Skeletal muscle satellite cell (primary cell): ENCODE data around the gene UBTD1.

Source experiments
- H3K27me3 ChIP-seq: 2 replicates; pipeline ENCODE4 v1.7.0; 2013; ENCODE audit warnings: low read length; ENCODE audit not compliant: control insufficient read depth, insufficient read depth
- H3K36me3 ChIP-seq: 2 replicates; pipeline ENCODE4 v1.7.0; 2013; ENCODE audit warnings: mild to moderate bottlenecking, control low read depth, low read length; ENCODE audit not compliant: insufficient read depth
- H3K4me1 ChIP-seq: 2 replicates; pipeline ENCODE4 v1.7.0; 2013; ENCODE audit warnings: low read length; ENCODE audit not compliant: control insufficient read depth, insufficient read depth
- H3K4me2 ChIP-seq: 2 replicates; pipeline ENCODE4 v1.7.0; 2013; ENCODE audit warnings: mild to moderate bottlenecking, low read length
- H3K4me3 ChIP-seq: 2 replicates; pipeline ENCODE4 v1.7.0; 2013; ENCODE audit warnings: low read length
- H3K9ac ChIP-seq: 2 replicates; pipeline ENCODE4 v1.7.0; 2013; ENCODE audit warnings: mild to moderate bottlenecking, low read depth, low read length, moderate library complexity
- H3K9me3 ChIP-seq: replicated peaks from 2 replicates; pipeline ENCODE4 v1.7.0; 2013; ENCODE audit warnings: mild to moderate bottlenecking, control low read depth, low read length

The UBTD1 gene

DNA sequence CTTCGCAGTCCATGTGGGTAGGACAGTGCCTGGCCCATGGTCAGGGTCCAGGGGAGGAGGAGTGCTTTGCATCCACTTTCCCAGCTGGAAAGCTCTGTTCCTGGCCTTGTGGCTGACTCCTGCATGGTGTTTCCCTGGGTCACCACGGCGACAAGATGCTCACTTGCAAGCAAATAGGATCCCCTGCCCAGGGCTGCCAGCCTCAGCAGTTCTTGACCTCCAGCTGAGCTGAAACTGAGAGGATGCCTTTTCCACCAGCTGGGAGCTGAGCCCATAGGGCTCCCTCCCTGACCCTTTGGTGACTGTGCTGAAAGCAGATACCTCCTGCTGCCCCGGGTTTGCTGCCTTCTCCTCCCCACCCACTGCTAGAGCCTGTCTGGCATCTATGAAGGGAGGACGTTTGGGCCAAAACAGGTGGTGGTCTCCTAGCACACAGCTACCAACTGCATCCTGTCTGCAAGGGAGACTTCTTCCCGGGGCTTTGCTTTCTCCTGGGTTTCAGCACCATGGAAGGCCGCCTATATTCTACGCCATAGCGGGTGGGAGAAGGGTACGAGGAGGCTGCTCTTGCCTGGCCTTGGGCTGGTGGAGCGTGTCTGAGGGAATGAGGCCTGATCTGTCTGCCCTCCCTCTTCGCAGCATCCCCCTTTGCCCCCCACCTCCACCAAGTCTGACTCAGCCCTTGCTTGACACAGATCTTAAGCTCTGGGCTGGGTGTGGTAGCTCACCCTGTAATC, 34.4 kb downstream of the UBTD1 start:
- Histone ChIP-seq H3K4me1 (peaks cover 23% of the 10 kb centered on the region), H3K4me3 (no peak overlapping the region), H3K9ac (no peak overlapping the region), H3K4me2 (peak overlapping the region; percentile 15), H3K36me3 (no peaks in the 10 kb centered on the region), H3K27me3 (no peaks in the 10 kb centered on the region), H3K9me3 (no peaks in the 10 kb centered on the region)

DNA sequence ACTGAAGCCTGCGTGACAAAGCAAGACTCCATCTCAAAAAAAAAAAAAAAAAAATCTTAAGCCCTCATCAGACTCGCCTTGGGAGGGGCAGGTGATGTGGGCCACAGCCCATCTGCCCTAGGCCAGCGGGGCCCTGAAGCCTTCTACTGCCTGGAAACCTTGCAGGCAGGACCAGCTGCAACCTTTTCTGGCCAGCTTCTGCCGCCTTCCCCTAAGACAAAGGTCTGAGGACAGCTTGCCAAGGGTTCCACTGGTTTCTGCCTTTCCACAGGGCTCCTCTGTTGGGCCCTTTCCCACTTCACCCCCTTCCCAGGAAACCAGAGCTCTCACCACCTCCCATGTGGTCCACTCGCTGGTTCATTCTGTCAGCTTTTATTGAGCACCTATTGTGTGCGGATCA, 35.2 kb downstream of the UBTD1 start:
- Histone ChIP-seq H3K4me1 (peaks cover 29% of the 10 kb centered on the region), H3K9me3 (no peaks in the 10 kb centered on the region), H3K4me3 (no peak overlapping the region), H3K4me2 (no peak overlapping the region), H3K36me3 (no peaks in the 10 kb centered on the region), H3K9ac (no peak overlapping the region), H3K27me3 (no peaks in the 10 kb centered on the region)

DNA sequence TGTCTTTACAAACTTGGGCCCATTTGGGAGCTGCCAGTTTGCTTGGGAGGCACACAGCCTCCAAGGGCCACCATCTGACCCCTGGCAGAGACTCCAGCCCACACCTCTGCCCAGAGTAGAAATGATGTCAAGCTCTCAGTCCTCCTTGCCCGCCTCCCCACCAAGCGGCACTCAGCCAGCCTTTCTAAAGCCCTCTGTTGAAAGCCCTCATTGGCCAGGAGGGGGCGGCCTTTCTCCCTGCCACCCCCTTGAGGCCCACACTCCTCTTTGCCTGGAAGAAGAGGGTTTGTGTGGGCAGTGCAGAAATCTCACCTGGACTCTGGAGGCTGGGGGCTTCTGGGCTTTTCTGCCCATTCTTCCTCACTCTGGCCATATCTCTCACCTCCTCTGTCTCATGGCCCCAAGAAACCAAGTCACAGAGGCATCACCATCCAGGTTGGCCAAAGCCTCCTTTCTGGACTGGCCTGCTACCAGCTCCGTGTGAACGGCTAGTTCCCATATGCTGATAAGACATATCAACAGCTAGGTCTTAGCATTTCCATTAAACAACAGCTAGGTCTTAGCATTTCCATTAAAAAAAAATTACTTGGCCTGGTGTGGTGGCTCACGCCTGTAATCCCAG, 36.1 kb downstream of the UBTD1 start:
- no peak overlapping the region for H3K4me3 ChIP-seq
- H3K9ac ChIP-seq: no peak overlapping the region
- no peak overlapping the region for H3K4me2 ChIP-seq
- H3K9me3 ChIP-seq: no peaks in the 10 kb centered on the region
- H3K36me3 ChIP-seq: no peaks in the 10 kb centered on the region
- H3K27me3 ChIP-seq: no peaks in the 10 kb centered on the region
- peaks cover 38% of the 10 kb centered on the region for H3K4me1 ChIP-seq

DNA sequence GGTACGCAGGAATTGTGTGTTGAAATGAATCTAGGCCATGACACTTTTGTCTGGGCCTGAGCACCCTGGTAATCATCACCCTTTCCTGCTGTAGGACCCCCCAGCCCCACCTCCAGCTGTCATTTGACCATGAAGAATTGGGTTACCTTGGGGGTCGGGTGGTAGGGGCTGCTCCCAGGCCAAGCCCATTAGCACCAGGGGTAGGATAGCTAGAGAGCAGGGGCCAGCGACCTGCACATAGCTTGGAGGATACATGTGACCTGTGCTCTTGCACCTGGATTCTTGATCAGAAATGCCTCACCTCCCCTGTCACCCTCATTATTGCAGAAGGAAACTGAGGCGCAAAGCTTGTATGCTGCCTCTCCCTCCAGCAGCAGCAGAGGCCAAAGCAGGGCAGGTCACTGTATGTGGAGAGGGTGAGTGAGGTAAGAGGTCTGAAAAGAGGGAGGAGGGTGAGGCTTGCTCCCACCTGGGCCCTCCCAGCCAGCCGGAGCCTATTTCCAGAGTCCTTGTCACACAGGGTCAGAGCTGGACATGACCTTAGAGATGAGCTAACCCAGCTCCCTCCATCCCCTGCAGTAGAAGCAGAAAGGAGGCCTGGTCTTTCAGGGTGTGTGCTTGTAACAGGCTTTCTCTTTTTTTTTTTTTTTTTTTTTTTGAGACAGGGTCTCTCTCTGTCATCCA, 38.6 kb downstream of the UBTD1 start:
- H3K4me1 ChIP-seq: peaks cover 54% of the 10 kb centered on the region
- no peaks in the 10 kb centered on the region for H3K27me3 ChIP-seq
- no peaks in the 10 kb centered on the region for H3K9me3 ChIP-seq
- no peak overlapping the region for H3K4me2 ChIP-seq
- H3K36me3 ChIP-seq: no peaks in the 10 kb centered on the region
- no peak overlapping the region for H3K4me3 ChIP-seq
- H3K9ac ChIP-seq: no peak overlapping the region

DNA sequence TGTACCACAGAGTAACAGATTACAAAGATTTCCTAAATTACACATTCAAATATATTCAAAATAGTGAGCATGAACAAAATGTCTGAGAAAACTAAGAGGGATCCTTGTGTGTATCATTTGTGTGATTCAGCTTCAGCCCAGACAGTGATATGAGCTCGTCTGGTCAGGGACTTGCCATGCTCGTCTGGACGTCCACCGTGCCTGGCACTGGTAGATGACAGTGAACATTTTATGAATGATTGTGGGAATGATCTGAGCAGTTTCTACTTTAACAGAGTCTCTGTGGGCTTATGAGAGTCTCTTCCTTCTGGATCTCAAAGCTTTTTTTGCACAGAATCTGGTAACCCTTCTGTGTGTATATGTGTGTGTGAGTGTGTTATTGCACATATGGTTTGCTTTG, 39.7 kb downstream of the UBTD1 start:
- no peaks in the 10 kb centered on the region for H3K27me3 ChIP-seq
- H3K4me3 ChIP-seq: no peak overlapping the region
- H3K9ac ChIP-seq: no peak overlapping the region
- no peaks in the 10 kb centered on the region for H3K9me3 ChIP-seq
- peaks cover 56% of the 10 kb centered on the region for H3K4me1 ChIP-seq
- H3K4me2 ChIP-seq: peak overlapping the region; percentile 15
- H3K36me3 ChIP-seq: no peaks in the 10 kb centered on the region

DNA sequence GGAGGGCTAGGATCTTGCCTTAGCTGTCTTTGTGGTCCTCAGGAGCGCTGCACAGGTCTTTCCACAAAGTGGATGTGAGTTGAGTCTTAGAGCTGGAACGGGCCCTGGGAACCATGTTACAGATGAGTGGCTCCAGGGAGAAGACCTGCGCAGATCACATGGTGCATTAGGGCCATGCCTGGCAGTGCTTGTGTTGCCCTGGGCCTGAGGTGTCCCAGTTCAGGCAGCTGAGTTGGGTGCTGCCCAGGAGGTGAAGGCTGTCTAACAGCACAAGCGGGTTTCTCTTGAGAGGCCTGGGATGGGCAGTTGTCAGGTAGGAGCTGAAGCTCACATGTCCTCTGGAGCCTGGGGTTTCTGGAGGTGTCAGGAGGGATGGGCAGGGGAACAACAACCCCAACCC, 40.1 kb downstream of the UBTD1 start:
- no peaks in the 10 kb centered on the region for H3K36me3 ChIP-seq
- H3K4me3 ChIP-seq: no peak overlapping the region
- no peaks in the 10 kb centered on the region for H3K9me3 ChIP-seq
- H3K4me2 ChIP-seq: peak overlapping the region; percentile 15
- peaks cover 56% of the 10 kb centered on the region for H3K4me1 ChIP-seq
- H3K9ac ChIP-seq: no peak overlapping the region
- H3K27me3 ChIP-seq: no peaks in the 10 kb centered on the region

DNA sequence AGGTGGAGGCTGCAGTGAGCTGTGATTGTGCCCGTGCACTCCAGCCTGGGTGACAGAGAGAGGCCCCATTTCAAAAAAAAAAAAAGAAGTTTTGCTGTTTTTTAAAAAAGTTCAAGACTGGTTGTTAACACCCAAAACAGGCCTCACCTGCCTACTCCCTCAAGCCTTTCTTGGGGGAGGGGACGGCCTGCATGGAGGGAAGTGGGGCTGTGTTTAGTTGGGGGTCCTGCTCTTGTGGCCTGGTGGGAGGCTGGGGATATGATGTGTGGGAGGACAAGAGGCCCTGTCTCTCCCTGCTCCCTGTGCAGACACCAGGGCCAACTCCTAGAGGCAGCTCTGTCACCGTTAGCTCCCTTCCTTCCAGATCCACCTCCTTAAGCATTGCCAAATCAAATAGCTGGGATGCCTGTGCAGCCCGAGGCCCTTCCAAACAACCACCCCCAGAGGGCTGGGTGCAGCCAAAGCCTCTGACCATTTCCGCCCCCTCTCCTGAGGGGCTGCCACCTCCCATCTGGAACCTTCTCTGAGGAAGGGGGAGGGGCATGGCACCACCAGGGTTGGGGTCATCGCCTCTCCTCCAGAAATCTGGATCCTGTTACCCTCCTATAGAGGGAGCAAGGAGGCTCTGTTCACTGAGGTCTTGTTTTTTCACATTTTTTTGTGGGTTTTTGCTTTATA, 40.9 kb downstream of the UBTD1 start:
- Histone ChIP-seq H3K36me3 (no peaks in the 10 kb centered on the region), H3K4me1 (peaks cover 61% of the 10 kb centered on the region), H3K4me2 (peak overlapping the region; percentile 20), H3K27me3 (no peaks in the 10 kb centered on the region), H3K9ac (no peak overlapping the region), H3K4me3 (no peak overlapping the region), H3K9me3 (no peaks in the 10 kb centered on the region)

DNA sequence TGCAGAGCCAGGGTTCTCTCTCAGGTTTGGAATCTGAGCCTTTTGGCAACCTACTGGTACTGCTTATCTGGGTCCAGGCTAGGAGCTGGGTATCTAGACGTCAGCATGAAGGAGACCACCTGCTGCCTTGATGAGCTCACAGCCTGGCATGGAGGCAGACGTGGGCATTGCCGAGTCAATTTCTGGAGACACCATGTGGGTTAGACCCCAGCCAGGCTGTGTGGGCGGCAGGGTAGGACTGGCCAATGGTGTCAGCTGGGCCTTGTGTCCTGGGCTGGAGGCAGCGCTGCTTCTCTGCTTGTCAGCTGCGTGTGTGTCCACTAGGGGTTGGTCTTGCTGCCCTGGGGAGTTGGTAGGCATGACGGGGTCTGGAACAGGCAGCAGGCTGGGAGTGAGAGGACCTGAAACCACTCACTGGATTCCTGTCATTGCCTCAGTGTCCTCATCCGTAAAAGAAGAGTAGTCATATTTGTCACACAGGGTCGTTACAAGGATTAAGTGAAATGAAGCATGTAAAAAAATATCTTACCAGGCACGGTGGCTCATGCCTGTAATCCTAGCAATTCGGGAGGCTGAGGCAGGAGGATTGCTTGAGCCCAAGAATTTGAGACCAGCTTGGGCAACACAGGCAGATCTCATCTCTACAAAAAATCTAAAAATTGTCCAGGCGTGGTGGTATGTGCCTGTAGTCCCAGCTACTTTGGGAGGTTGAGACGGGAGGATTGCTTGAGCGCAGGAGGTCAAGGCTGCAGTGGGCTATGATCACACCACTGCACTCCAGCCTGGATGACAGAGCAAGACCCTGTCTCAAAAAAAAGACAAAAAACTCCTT, 42.2 kb downstream of the UBTD1 start:
- Histone ChIP-seq H3K36me3 (no peaks in the 10 kb centered on the region), H3K9ac (peak overlapping the region; percentile 7), H3K9me3 (no peaks in the 10 kb centered on the region), H3K27me3 (no peaks in the 10 kb centered on the region), H3K4me2 (peak overlapping the region; percentile 31), H3K4me1 (peaks cover 61% of the 10 kb centered on the region), H3K4me3 (no peak overlapping the region)

DNA sequence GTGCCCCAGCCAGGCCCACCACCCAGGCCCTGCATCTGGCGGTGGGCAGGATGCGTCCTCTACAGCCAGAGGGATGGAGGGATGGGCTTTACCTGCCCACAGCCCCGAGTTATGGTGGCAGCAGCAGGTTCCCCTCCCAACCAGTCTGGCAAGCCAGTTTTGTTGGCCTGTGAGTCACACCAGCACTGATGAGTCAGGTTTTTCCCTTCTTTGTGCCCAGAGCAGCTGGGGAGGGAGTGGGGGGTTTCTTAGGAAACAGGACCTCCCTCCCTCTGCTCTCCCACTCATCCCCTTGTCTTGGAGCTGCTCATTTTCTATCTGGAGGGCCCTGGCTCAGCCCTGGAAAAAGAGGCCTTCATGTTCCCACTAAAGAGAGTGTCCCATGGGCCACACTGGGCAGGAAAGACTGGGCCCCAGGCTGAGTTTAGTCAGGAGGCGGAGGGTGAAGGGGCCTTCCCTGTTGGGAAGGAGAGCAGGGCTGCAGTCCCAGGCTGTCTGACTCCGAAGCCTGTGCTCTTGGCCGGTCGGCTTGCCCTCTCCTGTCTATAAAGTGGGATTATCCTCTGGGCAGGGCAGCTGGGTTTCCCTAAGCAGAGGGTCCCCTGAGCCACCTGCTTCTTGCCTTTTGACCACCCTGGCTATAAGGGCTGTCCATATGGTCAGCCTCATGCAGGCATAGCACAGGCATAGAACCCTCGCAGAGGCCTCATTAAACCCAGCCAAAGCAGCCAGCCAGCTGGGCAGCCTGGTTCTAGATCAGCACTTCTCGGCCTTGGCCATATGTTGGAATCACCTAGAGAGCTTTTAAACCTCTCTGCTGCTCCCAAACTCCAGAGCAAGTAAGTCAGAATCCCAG, 43.7 kb downstream of the UBTD1 start:
- Histone ChIP-seq H3K9me3 (no peaks in the 10 kb centered on the region), H3K9ac (peak overlapping the region; percentile 61), H3K4me1 (peaks cover 72% of the 10 kb centered on the region), H3K4me2 (peak overlapping the region; percentile 66), H3K4me3 (peak overlapping the region; percentile 35), H3K27me3 (no peaks in the 10 kb centered on the region), H3K36me3 (no peaks in the 10 kb centered on the region)

DNA sequence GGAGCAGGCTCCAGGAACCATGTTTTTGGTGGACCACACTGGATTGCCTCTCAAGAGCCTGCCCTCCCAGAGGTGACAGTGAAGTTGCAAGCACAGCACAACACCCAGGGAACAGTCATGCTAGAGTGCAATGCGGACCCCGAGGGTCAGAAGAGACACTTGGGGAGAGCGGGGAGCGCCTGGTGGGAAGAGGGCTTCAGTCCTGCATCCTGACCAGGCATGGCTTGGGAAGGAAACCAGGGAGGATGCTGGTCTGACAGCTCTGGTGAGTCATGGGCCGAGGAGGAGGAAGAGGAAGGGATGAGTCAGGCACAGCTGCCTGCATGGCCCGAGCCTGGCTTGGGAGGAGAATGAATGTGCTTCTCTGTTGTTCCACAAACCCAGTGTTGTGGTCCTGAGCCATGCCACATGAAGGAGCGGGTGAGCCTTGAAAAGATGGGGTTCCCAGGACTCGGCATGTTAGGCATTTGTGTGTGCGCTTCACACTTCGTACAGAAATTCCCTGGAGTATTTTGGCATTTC, 44.4 kb downstream of the UBTD1 start:
- Histone ChIP-seq H3K9ac (peak overlapping the region; percentile 61), H3K27me3 (no peaks in the 10 kb centered on the region), H3K4me3 (peak overlapping the region; percentile 32), H3K4me2 (peak overlapping the region; percentile 66), H3K9me3 (no peaks in the 10 kb centered on the region), H3K4me1 (peaks cover 71% of the 10 kb centered on the region), H3K36me3 (no peaks in the 10 kb centered on the region)
